Pancreas (tissue), 10 donors: ENCODE data around the gene RALGDS. TPM values are rescaled to one million over a fixed set of nuclear protein-coding genes. Genes with fewer than 3 reads are reported as not detected.
"Not testable (repeated sequence)": the region's sequence is repeated elsewhere in the genome, so short reads cannot be mapped to it uniquely, and the experiment has no call there.

Source experiments
- ATAC-seq, 4 donors: fragments of 200-7000 bp; cut with Tn5 transposase; one replicate each; pipeline versions ENCODE4 v1.8.0 to v1.9.1; 2020; ENCODE audit warnings: mild to moderate bottlenecking in 4 of 4, moderate library complexity in 4 of 4
- DNase-seq, 6 donors: peaks; one replicate each; pipeline ENCODE4 v3.0.0-alpha.2; 2020
- FAIRE-seq: peaks from 2 replicates; lab custom pipeline; 2012; peaks lifted over from hg19 to GRCh38; lab: Jason Lieb, UNC
- H3K27ac ChIP-seq, 4 donors: fragments of 200-600 bp; sonication (generic); 1 replicate in 3 of 4; 2 replicates in 1 of 4; pipeline versions ENCODE4 v1.5.0 to v1.8.0; 2020
- H3K27me3 ChIP-seq, 4 donors: fragments of 200-600 bp; one replicate each; pipeline ENCODE4 v1.8.0; 2021
- H3K36me3 ChIP-seq, 3 donors: fragments of 200-600 bp; sonication (generic) in 1 of 3; one replicate each; pipeline versions ENCODE4 v1.5.0 to v1.8.0; 2020 to 2021
- H3K4me1 ChIP-seq, 3 donors: fragments of 200-600 bp; one replicate each; pipeline ENCODE4 v1.8.0; 2021
- H3K4me3 ChIP-seq, 4 donors: fragments of 200-600 bp; sonication (generic) in 2 of 4; one replicate each; pipeline versions ENCODE4 v1.5.0 to v1.8.0; 2020 to 2021
- H3K9me3 ChIP-seq, 4 donors: fragments of 200-600 bp; one replicate each; pipeline ENCODE4 v1.8.0; 2021
- CTCF ChIP-seq, 4 donors: fragments of 200-600 bp; sonication (generic) in 3 of 4; IDR thresholded peaks; one replicate each; pipeline versions ENCODE4 v1.5.0 to v1.8.0; 2021; ENCODE audit warnings: antibody characterized with exemption in 4 of 4
- WGBS, 2 donors: extraction: QIAGEN DNeasy Blood & Tissue Kit; methylation state at CpG; one replicate each; pipeline ENCODE4 v1.1.7; 2013; 5-methylcytosine and 5-hydroxymethylcytosine counted together
- intact Hi-C, 3 donors: fragments of 100-400 bp; cut with DNase I; formaldehyde crosslinking; loops; one replicate each; pipeline versions ENCODE4 v1.11.1 to v1.14.2; 2022
- polyA plus RNA-seq, 2 donors: library from polyadenylated mRNA; stranded (reverse); fragments of 200-250 nt; gene quantifications; one replicate each; pipeline ENCODE4 v1.2.3, GENCODE V29; 2013
- total RNA-seq, 6 donors: library from RNA; stranded (reverse); fragmentation: NEBNext Ultra II Directional in 4 of 6; extraction: Animal tissue kit (Norgen Biotek cat#: 25700) in 4 of 6; gene quantifications; one replicate each; pipeline versions ENCODE4 v1.2.1 to v1.2.4, GENCODE V29; 2021 to 2023
- donor health status: healthy with polysubstance abuse.
- donor health status: DM: no; HTN: no; CAD: no; lungs with moderate emphysema.
- donor health status: DM: no; HTN: no; CAD: no.
- donor health status: control.
- donor health status: control.
- donor health status: Bipolar disorder and iron deficiency.
- donor health status: DM: yes; HTN: yes; CAD: no.
- donor health status: DM: no; HTN: no; CAD: no.
- donor health status: DM: no; HTN: no; CAD: no.
- donor health status: DM: yes; HTN: yes; CAD: no.

RALGDS gene
- total and polyA plus RNA-seq, 8 donors: 16.1 to 69.7 (median 20.5) TPM

GRCh38 chr9:133099726-133100505 is 21.1 kb downstream of the RALGDS start:
- FAIRE-seq (no peak), DNase-seq (peak in 1 of 6 donors; percentile 64), ATAC-seq (no peak)
- WGBS, 2 donors: 90 to 91% methylated on average over 12 of the region's 12 CpGs
- intact Hi-C loops: loop anchor here in 1 of 3 donors (5.0 kb wide), 1 partner anchor 58 kb away; no protein-coding TSS in a partner anchor
- Histone ChIP-seq H3K27me3 (no peaks in the 10 kb centered on the region), H3K36me3 (peaks cover 5 to 66% (median 47%) of the 10 kb centered on the region in 3 donors), H3K4me3 (no peak overlapping the region), H3K27ac (no peak overlapping the region), H3K9me3 (no peaks in the 10 kb centered on the region), H3K4me1 (no peaks in the 10 kb centered on the region)
- no peak for TF ChIP-seq CTCF (IDR thresholded peaks at IDR 0.05)

GRCh38 chr9:133098871-133099270 is 22.2 kb downstream of the RALGDS start:
- Histone ChIP-seq H3K27me3 (no peaks in the 10 kb centered on the region), H3K27ac (no peak overlapping the region), H3K4me3 (no peak overlapping the region), H3K36me3 (peaks cover 5 to 60% (median 39%) of the 10 kb centered on the region in 3 donors), H3K9me3 (no peaks in the 10 kb centered on the region), H3K4me1 (no peaks in the 10 kb centered on the region)
- no peak for ATAC-seq
- FAIRE-seq: no peak
- WGBS, 2 donors: 94 to 100% methylated on average over 5 of the region's 5 CpGs
- intact Hi-C loops: no loop called here
- TF ChIP-seq CTCF (IDR thresholded peaks at IDR 0.05): no peak
- DNase-seq: peak in 1 of 6 donors; percentile 45

- Histone ChIP-seq H3K27ac (no peak overlapping the region), H3K9me3 (no peaks in the 10 kb centered on the region), H3K4me1 (no peaks in the 10 kb centered on the region), H3K36me3 (peaks cover 5 to 57% (median 39%) of the 10 kb centered on the region in 3 donors), H3K27me3 (no peaks in the 10 kb centered on the region), H3K4me3 (no peak overlapping the region)
- intact Hi-C loops: no loop called here
- ATAC-seq: peak in 2 of 4 donors; percentile 3 to 19
- FAIRE-seq: no peak
- TF ChIP-seq CTCF (IDR thresholded peaks at IDR 0.05): no peak
- DNase-seq: peak in 2 of 6 donors; percentile 52 to 74
- WGBS, 2 donors: 86 to 87% methylated on average over 16 of the region's 16 CpGs
Observed at GRCh38 chr9:133098104-133098754, 22.8 kb downstream of the RALGDS start.

- intact Hi-C loops: no loop called here
- no peak for FAIRE-seq
Observed at GRCh38 chr9:133094842-133095393, 26.1 kb downstream of the RALGDS start.

GRCh38 chr9:133094351-133094750 is 26.7 kb downstream of the RALGDS start:
- 80 to 85% methylated on average over 4 of the region's 4 CpGs for WGBS, 2 donors
- ATAC-seq, intact Hi-C loops, H3K27ac ChIP-seq, H3K4me1 ChIP-seq, FAIRE-seq, H3K27me3 ChIP-seq, H3K9me3 ChIP-seq, DNase-seq, H3K4me3 ChIP-seq: not testable (repeated sequence)
- H3K36me3 ChIP-seq: peaks cover 0 to 19% (median 15%) of the 10 kb centered on the region in 3 donors

More at GRCh38 chr9:133094842-133095393, 26.1 kb downstream of the RALGDS start:
- Histone ChIP-seq H3K27ac (no peak overlapping the region), H3K4me3 (no peak overlapping the region), H3K9me3 (no peaks in the 10 kb centered on the region), H3K4me1 (no peaks in the 10 kb centered on the region), H3K27me3 (no peaks in the 10 kb centered on the region), H3K36me3 (peaks cover 0 to 25% (median 17%) of the 10 kb centered on the region in 3 donors)
- ATAC-seq (no peak), DNase-seq (no peak)
- WGBS, 2 donors: 95 to 96% methylated on average over 3 of the region's 3 CpGs
- TF ChIP-seq CTCF (IDR thresholded peaks at IDR 0.05): no peak
